H1 (cell line): Measurements from ENCODE around the gene NR2C2AP. TPM values are rescaled to one million over a fixed set of nuclear protein-coding genes. Genes with fewer than 3 reads are reported as not detected.

Source experiments
- CREB1 ChIP-seq: IDR thresholded peaks from 2 replicates; pipeline ENCODE4 v1.6.1; 2012; ENCODE audit warnings: inconsistent platforms
- CTBP2 ChIP-seq: IDR thresholded peaks from 2 replicates; pipeline ENCODE4 v1.7.0; 2011; ENCODE audit warnings: borderline replicate concordance, mild to moderate bottlenecking, moderate library complexity, mixed read lengths, low read length; ENCODE audit not compliant: insufficient read depth, insufficient read length
- CTCF ChIP-seq, 3 experiments: IDR thresholded peaks; 1 replicate in 2 of 3; 2 replicates in 1 of 3; pipeline versions ENCODE4 v1.5.1 to v1.6.1; 2011; ENCODE audit warnings: low read length in 3 of 3, mild to moderate bottlenecking in 3 of 3, inconsistent platforms in 2 of 3, low read depth in 1 of 3, moderate library complexity in 1 of 3; ENCODE audit not compliant: insufficient read depth in 1 of 3; ENCODE audit errors: control extremely low read depth in 1 of 3
- RNF2 ChIP-seq: fragments of 200-900, 300-1000 bp; sonication (generic); IDR thresholded peaks from 2 replicates; pipeline ENCODE4 v1.7.1; 2016; ENCODE audit warnings: borderline replicate concordance, low read depth, mild to moderate bottlenecking, antibody characterized with exemption, low read length; ENCODE audit not compliant: poor library complexity, severe bottlenecking; ENCODE audit errors: missing control alignments
- SAP30 ChIP-seq: fragments of 300-600 bp; sonication (generic); IDR thresholded peaks from 2 replicates; pipeline ENCODE4 v1.7.1; 2012; ENCODE audit warnings: low read length, moderate library complexity, mild to moderate bottlenecking, inconsistent platforms; ENCODE audit not compliant: insufficient read depth, insufficient replicate concordance
- polyA plus RNA-seq, 7 experiments: library from polyadenylated mRNA; depleted of rRNA in 3 of 7; stranded (reverse) in 5 of 7; unstranded in 2 of 7; fragments of >200 nt in 5 of 7; fragments of 200-250 nt in 2 of 7; gene quantifications; 1 replicate in 5 of 7; 2 replicates in 1 of 7; 4 replicates in 1 of 7; pipeline versions ENCODE4 v1.2.1 to v1.2.3, GENCODE V29; 2011 to 2013; ENCODE audit warnings: missing spikeins in 2 of 7, mixed read lengths in 2 of 7
- total RNA-seq: library from RNA; stranded (reverse); fragmentation: NEBNext Ultra II Directional; extraction: Animal tissue kit (Norgen Biotek cat#: 25700); gene quantifications from 2 replicates; pipeline ENCODE4 v1.2.1, GENCODE V29; 2021

The NR2C2AP gene
- total and polyA plus RNA-seq, 2 of the 8 experiments (the other 6 are each of a cell fraction or from before 2014, with no cell fraction given), result 16.4 to 20.5 TPM

DNA sequence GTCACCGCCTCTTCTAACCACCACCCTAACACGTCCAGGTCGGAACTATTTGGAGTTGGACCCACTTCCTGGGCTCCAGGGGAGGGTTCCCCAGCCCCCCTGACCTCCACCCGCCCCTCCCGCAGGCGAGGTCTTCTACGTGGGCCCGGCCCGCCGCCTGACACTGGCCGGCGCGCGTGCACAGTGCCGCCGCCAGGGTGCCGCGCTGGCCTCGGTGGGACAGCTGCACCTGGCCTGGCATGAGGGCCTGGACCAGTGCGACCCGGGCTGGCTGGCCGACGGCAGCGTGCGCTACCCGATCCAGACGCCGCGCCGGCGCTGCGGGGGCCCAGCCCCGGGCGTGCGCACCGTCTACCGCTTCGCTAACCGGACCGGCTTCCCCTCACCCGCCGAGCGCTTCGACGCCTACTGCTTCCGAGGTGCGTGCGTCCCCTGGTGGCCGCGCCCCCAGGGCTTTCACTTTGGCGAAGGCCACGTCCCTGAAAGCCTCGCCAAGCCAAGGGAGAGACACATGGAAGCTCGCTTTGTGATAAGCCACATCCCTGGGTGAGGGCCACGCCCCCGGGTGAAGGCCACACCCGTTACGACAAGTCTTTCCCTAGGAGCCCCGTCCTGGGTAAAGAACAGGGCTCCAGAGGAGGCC is 21.8 kb upstream of the NR2C2AP start (continued):
- TF ChIP-seq CTCF (IDR thresholded peaks at IDR 0.05; ENCODE audit: control extremely low read depth in 1 of 3, insufficient read depth in 1 of 3, low read depth in 1 of 3, low read length in 3 of 3) (peak; percentile 76 to 78 (median 76)), RNF2 (no peak), SAP30 (no peak), CREB1 (0 out of 2 replicates have a peak, but pooled peaks have one; percentile 31), CTBP2 (no peak)
